Panc1 (cell line): ENCODE results near the gene FGGY.

Experiments used
- CTCF ChIP-seq: fragments of 450-650 bp; IDR thresholded peaks from 2 replicates; pipeline ENCODE4 v1.5.1; 2017; ENCODE audit warnings: mild to moderate bottlenecking
- POLR2AphosphoS5 ChIP-seq: IDR thresholded peaks from 2 replicates; pipeline ENCODE4 v1.6.1; 2012; ENCODE audit warnings: mild to moderate bottlenecking, low read depth, low read length, moderate library complexity

- TF ChIP-seq POLR2AphosphoS5 (no peak), CTCF (no peak)
Observed at GRCh38 chr1:59775480-59775879, 478.6 kb downstream of the FGGY start.
